ENCODE measurements around the gene VAPA.

VAPA gene

GRCh38 chr18:9996094-9996493 is 82.3 kb downstream of the VAPA start:
- no peak for DNase-seq (ENCODE audit: low read depth in 2 of 2, low spot score in 1 of 2)

- DNase-seq (ENCODE audit: low read depth in 2 of 2, low spot score in 1 of 2), result no peak
These were observed 83.9 kb downstream of the VAPA start for GRCh38 chr18:9997711-9998110.

GRCh38 chr18:9998330-9998729 is 84.5 kb downstream of the VAPA start:
- no peak for DNase-seq (ENCODE audit: low read depth in 2 of 2, low spot score in 1 of 2)

GRCh38 chr18:10002280-10002679 is 88.5 kb downstream of the VAPA start:
- DNase-seq (ENCODE audit: low read depth in 2 of 2, low spot score in 1 of 2), result no peak

GRCh38 chr18:10003281-10003680 is 89.5 kb downstream of the VAPA start:
- no peak for DNase-seq (ENCODE audit: low read depth in 2 of 2, low spot score in 1 of 2)

GRCh38 chr18:10003866-10004265 is 90.0 kb downstream of the VAPA start:
- DNase-seq (ENCODE audit: low read depth in 2 of 2, low spot score in 1 of 2), result no peak

- DNase-seq (ENCODE audit: low read depth in 2 of 2, low spot score in 1 of 2), result no peak
These were observed 92.6 kb downstream of the VAPA start for GRCh38 chr18:10006311-10006893.

- DNase-seq (ENCODE audit: low read depth in 2 of 2, low spot score in 1 of 2), result no peak
These were observed 94.3 kb downstream of the VAPA start for GRCh38 chr18:10008006-10008647.
